GM23248 (cell line): ENCODE data around the gene LBHD1.

Source experiments
- EZH2 ChIP-seq: fragments of 200-600 bp; sonication (generic); IDR thresholded peaks from 2 replicates; pipeline ENCODE4 v1.6.1; 2018; ENCODE audit warnings: antibody characterized with exemption, mild to moderate bottlenecking; ENCODE audit not compliant: insufficient read depth, poor library complexity, severe bottlenecking
- EZH2phosphoT487 ChIP-seq: fragments of 200-600 bp; sonication (generic); IDR thresholded peaks from 2 replicates; pipeline ENCODE4 v1.6.1; 2018; ENCODE audit warnings: antibody characterized with exemption, moderate library complexity, mild to moderate bottlenecking, low read depth; ENCODE audit not compliant: insufficient read depth

GRCh38 chr11:62652161-62653006 lies 19.7 kb downstream of the LBHD1 start:
- no peak for TF ChIP-seq EZH2phosphoT487
- no peak for TF ChIP-seq EZH2
